GM21381 (cell line): ENCODE results near the gene D2HGDH.
"Not testable (repeated sequence)": the region's sequence is repeated elsewhere in the genome, so short reads cannot be mapped to it uniquely, and the experiment has no call there.

ENCODE experiments used
- ATAC-seq: cut with Tn5 transposase; IDR thresholded peaks from one replicate; pipeline ENCODE4 v1.9.1; 2021; ENCODE audit warnings: mild to moderate bottlenecking, moderate library complexity; ENCODE audit not compliant: unreplicated experiment

The D2HGDH gene

DNA sequence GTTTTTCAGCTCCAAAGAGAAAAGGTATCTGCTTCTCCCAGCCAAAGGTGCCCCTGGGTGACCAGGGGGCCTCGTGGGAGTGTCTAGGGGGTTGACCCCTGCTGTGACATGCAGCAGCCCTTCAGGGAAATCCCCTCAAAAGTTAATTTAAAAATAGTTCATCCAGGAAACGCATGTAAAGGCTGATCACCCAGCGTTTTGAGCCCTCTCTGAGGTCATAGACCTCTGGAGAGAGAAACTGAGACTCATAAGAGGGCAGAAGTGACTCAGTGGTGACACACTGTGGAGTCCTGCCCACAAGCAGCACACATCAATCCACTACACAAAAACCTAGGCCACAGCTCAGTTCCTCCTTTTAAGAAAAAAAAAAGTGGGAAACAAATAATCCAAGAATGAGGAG is 54.1 kb downstream of the D2HGDH start:
- ATAC-seq = no peak

DNA sequence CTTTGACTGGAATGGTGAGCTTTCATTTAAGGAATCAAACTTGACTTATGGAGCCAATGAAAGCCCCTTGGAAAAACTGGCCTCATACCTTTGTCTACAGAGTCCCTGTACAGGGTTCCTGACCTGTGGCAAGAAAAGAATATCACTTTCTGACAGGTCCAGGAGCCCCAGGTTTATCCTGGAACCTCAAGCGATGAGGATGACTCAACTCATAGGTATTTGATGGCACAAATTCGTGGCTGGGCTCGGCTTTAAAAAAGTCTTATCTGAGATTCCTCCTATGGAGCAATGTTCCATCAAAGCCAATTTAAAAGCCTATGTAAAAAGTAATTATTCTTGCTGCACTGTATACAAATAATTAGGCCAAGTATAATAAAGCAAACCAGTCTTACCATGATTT is 57.0 kb downstream of the D2HGDH start:
- not testable (repeated sequence) for ATAC-seq

DNA sequence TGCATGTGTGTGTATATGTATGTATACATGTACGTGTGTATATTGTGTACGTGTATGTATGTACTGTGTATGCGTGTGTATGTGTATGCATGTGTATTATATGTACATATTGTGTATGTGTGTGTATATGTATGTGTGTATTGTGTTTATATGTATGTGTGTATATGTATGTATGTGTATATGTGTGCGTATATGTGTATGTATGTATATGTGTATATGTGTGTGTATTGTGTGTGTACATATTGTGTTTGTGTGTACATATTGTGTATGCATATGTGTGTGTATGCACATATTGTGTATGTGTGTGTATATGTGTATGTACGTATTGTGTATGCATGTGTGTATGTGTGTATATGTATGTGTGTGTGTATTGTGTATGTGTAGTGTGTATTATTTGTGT is 59.0 kb downstream of the D2HGDH start:
- ATAC-seq = no peak

DNA sequence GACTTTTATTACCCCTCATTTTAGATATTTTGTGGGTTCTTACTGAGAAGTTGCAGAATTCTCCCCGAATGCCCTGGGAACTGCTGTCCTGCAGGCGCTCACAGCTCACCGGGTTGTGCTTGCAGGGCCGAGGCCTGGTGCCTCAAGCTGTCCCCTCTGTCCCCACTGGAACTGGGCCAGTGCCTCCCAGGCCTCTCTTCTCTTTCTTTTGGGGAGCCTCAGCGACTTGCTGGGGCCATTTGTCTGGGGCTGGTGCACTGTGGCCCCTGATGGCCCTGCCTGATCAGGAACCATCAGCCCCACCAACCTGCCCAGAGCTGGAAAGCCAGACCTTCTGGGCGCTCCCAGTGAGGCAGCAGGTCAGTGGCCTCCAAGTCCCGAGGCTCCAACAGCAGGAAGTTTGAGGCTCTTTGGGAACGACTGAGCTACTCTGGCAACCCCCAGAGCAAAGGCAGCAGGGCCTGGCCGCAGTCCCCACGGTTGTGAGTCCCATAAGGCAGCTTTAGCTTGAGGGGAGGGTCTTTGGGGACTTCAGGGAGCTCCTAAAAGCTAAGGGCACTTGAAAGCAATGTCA is 59.9 kb downstream of the D2HGDH start:
- ATAC-seq = no peak

DNA sequence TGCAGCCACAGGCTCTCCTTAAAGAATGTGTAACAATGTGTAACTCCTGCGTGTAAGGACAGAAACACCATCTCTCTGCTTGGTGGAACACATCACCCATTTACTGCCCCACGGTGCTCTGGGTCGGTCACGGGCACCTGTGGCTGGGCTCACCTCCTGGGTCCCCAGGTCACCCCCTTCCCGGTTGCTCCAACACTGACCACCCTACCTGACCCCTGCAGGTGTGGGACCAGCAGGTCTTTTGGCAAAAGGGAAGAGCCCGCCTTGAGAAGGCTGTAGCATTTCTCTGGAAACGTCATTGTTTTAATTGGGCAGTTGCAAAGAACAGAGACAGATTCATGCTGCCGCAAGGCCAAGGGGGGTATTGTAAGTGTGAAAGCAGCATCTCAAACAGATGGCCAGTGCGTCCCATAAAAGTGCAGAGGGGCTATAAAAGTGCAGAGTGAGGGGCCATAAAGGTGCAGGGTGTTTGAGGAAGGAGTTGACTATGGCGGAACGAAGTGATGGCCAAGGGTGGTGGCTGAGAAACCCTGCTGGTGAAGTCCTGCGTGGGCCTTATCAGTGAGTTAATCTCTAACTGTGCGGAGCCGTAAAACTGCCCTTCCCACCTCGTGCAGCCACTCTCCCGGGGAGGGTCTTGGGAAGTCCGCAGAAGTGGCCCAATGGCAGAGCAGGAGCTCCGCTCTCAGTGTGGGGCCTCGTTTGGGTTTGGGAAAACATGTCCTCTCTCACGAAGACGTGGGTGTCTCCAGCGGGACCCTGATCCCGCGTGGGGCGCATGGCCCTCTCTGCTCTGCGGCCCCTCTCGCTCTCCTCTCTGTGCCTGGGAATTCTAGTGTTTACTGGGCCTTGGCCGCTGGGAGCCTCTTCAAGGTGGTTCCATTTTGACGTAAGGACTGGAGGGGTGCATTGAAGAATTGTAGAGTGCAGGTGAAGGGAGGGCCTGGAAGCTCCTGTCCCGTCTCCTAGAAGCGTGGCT is 60.9 kb downstream of the D2HGDH start:
- no peak for ATAC-seq

DNA sequence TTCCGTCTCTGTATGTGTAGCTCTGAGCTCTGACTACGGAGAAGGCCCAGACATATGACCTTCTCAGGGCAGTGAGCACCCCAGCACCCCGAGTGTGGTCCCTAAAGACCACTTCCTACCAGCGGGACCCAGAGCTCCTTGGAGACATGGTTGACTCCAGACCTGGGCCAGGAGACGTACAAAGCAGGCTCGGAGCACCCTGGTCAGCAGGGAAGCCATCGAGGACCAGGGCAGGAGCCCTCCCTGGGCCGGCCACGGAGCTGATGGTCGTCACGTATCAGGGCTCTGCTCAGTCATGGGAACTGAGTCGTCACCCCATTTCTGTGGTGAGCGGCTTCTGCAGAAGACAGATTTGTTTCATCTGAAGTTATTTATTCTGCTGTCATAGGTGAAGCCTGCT is 61.8 kb downstream of the D2HGDH start:
- no peak for ATAC-seq

DNA sequence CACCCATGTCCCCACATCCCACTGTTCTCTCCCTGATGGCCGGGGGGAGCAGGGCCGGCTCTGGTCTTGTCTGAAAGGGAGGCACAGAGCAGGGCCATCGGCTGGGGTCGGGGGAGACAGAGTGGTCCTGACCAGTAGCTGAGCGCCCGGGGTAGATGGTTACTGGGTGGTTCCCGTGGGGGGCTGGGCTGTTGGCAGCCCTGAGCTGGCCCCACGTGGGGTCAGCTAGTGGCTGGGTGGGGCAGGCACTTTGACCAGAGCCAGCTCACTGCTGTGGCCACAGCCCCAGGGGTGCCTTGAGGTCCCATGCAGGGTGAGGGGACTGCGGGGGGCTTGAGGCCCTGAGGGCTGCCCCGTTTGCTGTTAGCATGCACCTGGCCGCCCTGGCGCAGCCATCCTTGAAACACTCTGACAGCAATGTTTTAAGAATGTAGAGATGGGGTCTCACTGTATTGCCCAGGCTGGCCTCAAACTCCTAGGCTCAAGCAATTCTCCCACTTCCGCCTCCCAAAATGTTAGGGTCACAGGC is 62.2 kb downstream of the D2HGDH start:
- no peak for ATAC-seq

DNA sequence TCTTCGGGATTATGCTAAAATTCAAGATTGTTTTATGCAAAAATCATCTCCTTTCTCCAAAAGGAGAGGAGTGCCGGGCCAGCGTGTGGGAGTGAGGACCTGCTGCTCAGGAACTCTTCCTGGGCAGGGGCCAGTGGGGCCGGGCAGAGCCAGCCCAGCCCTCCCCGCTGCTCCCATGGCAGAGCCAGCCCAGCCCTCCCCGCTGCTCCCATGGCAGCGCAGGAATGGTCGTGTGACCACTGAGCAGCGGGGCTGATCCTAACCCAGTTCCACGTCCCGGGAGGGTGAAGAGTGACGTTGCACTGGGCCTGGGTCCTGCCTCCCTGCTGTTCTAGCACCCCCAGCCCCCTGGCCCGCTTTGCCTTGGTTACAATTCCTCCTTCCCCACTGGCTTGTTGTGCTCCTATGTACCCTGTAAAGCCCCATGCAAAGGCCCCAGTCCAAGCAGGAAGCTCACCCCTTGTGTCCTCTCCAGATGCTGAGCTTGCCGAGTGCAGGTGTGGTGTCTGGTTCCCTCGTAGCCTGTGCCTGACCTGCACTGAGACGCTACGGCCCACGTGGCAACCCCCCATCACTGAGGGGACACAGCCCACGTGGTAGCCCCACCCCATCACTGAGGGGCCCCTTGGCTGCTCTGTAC is 63.1 kb downstream of the D2HGDH start:
- ATAC-seq = no peak

DNA sequence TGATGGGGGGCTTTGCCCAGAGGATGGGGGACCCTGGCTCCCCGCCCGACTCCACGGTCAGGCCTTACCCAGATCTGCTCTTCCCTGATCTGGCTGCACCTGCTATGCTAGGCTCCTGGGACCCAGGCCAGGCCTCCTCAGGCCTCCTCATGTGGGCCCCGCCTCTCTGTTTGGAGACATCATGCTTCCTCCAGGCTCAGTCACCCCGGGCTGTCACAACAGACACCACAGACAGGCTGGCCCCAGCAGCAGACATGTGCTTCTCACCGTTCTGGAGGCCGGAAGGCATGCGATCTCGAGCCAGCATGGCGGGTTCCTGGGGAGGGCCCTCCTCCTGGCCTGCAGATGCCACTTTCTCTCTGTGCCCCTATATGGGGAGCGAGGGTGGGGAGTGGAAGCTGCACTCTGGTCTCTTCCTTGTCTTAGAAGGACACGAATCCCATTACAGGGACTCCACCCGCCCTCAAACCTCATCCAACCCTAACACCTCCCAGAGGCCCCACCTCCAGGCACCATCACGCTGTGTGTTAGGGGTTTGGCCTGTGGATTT is 63.7 kb downstream of the D2HGDH start:
- ATAC-seq = no peak

DNA sequence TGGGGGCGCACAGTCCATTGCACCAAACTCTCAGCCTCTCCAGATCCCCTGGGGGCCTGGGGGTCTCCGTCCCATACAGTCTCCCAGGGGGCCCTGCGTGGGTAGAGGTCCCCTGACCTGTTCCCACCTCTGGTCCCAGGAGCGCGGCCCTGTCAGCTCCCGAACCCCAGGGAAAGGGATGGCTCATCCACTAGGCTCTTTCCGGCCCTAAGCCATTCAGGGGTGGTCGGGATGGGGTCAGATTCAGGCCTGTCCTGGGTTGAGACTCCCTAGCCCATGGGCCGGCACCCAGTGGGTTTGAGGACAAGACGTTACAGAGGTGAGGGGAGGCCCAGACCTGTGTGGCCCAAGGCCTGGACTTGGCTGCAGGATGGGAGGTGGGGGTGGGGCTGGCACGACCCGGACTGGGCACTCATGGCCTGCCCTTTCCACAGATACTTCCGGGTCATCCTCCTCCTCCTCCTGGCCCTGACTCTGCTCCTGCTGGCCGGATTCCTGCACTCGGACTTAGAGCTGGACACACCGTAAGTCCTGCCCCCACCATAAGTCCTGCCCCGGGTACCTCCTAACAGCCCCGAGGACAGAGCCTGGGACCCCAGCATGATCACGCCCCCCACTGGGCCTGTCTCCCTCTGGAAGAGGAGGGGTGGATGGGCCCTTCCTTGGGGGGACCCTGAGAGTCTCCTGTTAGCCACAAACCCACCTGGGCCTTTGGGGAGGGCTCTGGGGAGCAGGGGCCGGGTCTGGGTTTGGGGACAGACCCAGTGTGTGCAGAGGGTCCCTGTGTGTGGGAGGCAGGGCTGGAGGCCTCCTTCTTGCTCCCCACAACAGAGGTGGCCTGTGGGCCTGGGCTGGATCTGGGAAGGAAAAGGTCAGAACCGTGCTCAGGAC is 64.4 kb downstream of the D2HGDH start:
- ATAC-seq = no peak

DNA sequence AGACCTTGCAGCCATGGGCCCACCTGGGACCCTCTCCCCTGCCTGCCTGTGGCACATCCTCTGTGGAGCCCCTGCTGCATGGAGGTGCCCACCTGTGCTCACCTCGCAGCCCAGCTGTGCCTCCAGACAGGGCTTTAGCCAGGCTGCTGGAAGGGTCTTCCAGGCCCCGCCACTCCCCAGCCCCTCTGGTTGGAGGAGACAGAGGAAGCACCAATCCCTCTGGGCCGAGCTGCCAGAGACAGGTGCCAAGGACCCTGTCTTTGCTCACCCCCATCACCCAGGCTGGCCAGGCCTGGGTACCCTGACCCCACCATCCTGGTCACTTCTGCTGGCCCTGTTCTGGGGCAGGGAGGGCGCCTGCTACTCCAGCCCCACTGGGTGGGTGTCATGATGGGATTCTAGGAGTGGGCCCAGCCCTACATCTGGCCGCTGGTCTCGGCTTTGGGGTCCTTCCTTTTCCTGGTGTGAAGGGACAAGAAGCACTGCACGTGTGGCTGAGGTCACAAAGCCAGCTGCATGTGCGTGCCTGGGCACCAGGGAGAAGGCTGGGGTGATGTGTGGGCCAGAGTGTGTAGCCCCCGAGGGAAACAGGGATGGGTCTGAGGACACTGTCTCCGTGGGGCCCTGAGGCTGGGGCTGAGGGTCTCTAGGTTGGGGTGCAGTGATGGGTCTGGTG is 65.2 kb downstream of the D2HGDH start:
- no peak for ATAC-seq

DNA sequence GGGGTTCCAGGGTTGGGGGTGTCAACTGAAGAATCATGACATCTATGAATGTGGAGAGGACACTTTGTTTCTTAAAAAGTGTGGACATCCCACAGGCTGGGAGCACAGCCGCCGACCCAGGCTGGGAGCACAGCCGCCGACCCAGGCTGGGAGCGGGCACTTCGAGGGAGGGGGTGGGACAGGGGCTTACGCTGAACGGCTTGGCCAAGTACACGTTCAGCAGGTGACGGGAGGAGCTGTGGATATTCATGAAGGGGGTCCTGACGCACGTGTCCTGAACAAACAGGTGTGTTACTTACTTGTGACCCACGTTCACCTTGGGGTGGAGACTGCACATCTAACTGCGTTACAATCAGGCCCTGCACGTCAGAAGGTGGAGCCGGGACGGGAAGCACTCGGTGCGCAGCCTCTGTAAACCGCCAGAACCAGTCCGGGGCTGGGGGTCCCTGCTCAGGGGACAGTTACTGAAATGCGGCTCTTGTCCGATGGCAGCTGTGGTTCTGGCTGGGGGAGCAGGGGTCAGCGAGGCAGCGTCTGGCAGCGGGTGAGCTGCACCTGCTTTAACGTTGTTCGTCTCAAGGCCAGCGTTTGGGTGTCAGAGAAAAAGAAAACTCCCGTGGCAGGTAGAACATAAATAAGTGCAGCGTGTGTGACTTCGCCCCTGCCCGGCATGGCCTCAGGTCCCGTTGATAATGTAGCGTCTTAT is 65.9 kb downstream of the D2HGDH start:
- ATAC-seq = not testable (repeated sequence)

DNA sequence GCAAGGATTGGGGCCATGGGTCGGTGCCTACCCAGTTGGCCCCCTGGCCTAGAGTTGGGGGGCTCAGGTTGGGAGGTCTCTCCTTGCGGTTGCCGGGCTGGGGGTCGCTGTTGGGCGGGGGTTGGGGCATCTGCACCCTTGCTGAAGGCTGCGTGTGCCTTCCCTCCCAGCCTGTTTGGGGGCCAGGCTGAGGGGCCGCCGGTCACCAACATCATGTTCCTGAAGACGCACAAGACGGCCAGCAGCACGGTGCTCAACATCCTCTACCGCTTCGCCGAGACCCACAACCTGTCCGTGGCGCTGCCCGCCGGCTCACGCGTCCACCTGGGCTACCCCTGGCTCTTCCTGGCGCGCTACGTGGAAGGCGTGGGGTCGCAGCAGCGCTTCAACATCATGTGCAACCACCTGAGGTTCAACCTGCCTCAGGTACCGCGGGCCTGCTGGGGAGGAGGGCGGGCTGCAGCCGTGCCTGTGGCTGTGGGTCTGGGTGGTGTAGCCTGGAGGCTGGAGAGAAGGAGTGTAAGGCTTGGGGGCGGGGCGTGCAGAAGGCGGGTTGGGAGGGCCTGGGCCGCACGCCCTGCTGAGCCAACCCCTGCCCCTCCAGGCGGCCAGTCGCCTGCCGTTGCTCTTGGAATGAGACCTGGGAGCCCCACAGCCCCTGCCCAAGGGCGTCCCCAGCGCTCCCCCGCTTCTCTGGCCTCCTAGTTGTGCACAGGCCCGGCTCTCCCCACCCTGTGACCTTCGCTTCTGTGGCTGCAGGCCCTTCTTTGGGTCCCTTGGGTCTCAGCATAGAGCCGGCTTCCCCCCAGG is 67.4 kb downstream of the D2HGDH start:
- ATAC-seq = no peak

DNA sequence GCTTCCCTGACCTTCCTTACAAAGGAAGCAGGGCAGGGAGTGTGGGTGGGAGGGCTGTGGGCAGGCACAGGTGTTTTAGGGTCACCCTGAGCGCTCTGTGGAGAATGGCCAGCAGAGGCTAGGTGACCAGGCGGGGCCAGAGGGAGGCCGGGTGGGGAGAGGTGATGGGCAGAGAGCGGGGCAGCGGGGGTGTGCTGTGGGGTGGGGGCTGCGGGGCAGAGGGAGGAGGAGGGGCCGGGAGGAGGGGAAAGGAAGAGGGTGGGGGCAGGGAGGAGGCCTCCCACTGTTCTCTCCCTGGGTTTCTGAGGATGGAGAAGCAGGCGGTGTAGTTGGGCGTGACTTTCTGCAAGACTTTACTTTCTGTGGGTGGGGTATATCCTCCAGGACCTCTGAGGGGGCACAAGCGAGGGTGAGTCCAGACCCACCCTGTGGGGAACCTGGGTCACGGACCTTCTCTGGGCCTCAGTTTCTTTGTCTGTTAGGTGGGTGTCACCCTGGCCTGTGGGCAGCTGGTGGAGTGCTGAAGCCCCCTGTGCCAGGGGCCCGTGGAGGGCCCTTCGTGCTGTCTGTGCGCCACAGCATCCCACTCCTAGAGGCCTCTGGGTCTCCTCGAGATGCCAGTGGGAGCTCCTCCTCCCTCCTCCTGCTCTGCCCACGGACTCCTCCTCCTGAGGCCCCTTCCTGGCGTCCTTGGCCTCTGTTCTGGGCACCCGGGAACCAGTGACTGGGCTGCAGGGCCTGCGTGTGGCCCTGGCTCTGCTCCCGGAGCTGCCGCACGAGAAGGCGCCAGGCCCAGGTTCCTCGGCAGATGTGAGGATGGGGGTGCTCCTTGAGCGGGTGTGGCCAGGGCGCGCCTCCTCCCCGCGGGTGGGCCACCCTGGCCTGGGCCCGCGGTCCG is 68.2 kb downstream of the D2HGDH start:
- no peak for ATAC-seq

DNA sequence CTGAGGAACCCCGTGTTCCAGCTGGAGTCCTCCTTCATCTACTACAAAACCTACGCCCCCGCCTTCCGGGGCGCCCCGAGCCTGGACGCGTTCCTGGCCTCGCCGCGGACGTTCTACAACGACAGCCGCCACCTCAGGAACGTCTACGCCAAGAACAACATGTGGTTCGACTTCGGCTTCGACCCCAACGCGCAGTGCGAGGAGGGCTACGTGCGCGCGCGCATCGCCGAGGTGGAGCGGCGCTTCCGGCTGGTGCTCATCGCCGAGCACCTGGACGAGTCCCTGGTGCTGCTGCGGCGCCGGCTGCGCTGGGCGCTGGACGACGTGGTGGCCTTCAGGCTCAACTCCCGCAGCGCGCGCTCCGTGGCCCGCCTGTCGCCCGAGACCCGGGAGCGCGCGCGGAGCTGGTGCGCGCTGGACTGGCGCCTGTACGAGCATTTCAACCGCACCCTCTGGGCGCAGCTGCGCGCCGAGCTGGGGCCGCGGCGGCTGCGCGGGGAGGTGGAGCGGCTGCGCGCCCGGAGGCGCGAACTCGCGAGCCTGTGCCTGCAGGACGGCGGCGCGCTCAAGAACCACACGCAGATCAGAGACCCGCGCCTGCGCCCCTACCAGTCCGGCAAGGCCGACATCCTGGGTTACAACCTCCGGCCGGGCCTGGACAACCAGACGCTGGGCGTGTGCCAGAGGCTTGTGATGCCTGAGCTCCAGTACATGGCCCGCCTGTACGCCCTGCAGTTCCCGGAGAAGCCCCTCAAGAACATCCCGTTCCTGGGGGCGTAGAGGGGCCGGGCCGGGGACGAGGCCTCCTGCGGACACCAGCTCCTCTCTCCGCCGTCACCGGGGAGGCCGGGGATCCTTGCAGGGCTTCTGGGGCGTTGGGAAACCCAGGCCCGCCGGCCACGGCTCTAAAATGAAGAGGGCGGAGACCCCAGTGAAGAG is 69.2 kb downstream of the D2HGDH start:
- no peak for ATAC-seq
